ENCODE results near the gene YOD1.

Gene YOD1

GRCh38 chr1:207001492-207002245 is 49.3 kb downstream of the YOD1 start:
- no peaks in the 10 kb centered on the region for H3K9me2 ChIP-seq (replicated peaks; ENCODE audit: control insufficient read depth, low read length)
- no peaks in the 10 kb centered on the region for H3K9me3 ChIP-seq (ENCODE audit: control insufficient read depth, insufficient read depth, low read length)
- H3K27ac ChIP-seq (ENCODE audit: low read depth, low read length), result no peak overlapping the region
- no peaks in the 10 kb centered on the region for H3K36me3 ChIP-seq (ENCODE audit: control insufficient read depth, low read length)
- H3K4me3 ChIP-seq (ENCODE audit: low read length), result no peak overlapping the region
- no peak overlapping the region for H3K4me2 ChIP-seq (ENCODE audit: low read length)
- no peak for TF ChIP-seq CTCF (IDR thresholded peaks at IDR 0.05; ENCODE audit: low read depth, low read length, poor library complexity, severe bottlenecking)
- TF ChIP-seq EZH2phosphoT487 (IDR thresholded peaks at IDR 0.05; ENCODE audit: borderline replicate concordance, low read length), result no peak
- H3K4me1 ChIP-seq (ENCODE audit: control insufficient read depth, low read length), result no peaks in the 10 kb centered on the region
- H3F3A ChIP-seq (ENCODE audit: control insufficient read depth, insufficient read depth), result no peaks in the 10 kb centered on the region
- peaks cover 26% of the 10 kb centered on the region for H3K27me3 ChIP-seq (ENCODE audit: control insufficient read depth, low read length)
- H4K20me1 ChIP-seq (ENCODE audit: control insufficient read depth, insufficient read depth, low read depth, low read length), result no peaks in the 10 kb centered on the region
- no peaks in the 10 kb centered on the region for H3K79me2 ChIP-seq (ENCODE audit: control insufficient read depth, low read length)

GRCh38 chr1:207000651-207001291 is 50.2 kb downstream of the YOD1 start:
- Histone ChIP-seq H3K79me2 (ENCODE audit: control insufficient read depth, low read length) (no peaks in the 10 kb centered on the region), H3K9me2 (replicated peaks; ENCODE audit: control insufficient read depth, low read length) (no peaks in the 10 kb centered on the region), H3K4me3 (ENCODE audit: low read length) (no peak overlapping the region), H3K36me3 (ENCODE audit: control insufficient read depth, low read length) (no peaks in the 10 kb centered on the region), H3K27me3 (ENCODE audit: control insufficient read depth, low read length) (peaks cover 26% of the 10 kb centered on the region), H3K4me2 (ENCODE audit: low read length) (no peak overlapping the region), H3F3A (ENCODE audit: control insufficient read depth, insufficient read depth) (no peaks in the 10 kb centered on the region), H3K4me1 (ENCODE audit: control insufficient read depth, low read length) (no peaks in the 10 kb centered on the region), H3K27ac (ENCODE audit: low read depth, low read length) (no peak overlapping the region), H4K20me1 (ENCODE audit: control insufficient read depth, insufficient read depth, low read depth, low read length) (no peaks in the 10 kb centered on the region), H3K9me3 (ENCODE audit: control insufficient read depth, insufficient read depth, low read length) (no peaks in the 10 kb centered on the region)
- no peak for TF ChIP-seq EZH2phosphoT487 (IDR thresholded peaks at IDR 0.05; ENCODE audit: borderline replicate concordance, low read length)
- TF ChIP-seq CTCF (IDR thresholded peaks at IDR 0.05; ENCODE audit: low read depth, low read length, poor library complexity, severe bottlenecking), result no peak

- no peak overlapping the region for H3K27ac ChIP-seq (ENCODE audit: low read depth, low read length)
- no peaks in the 10 kb centered on the region for H3K9me2 ChIP-seq (replicated peaks; ENCODE audit: control insufficient read depth, low read length)
- H3K27me3 ChIP-seq (ENCODE audit: control insufficient read depth, low read length), result peaks cover 24% of the 10 kb centered on the region
- H3K9me3 ChIP-seq (ENCODE audit: control insufficient read depth, insufficient read depth, low read length), result no peaks in the 10 kb centered on the region
- no peaks in the 10 kb centered on the region for H3F3A ChIP-seq (ENCODE audit: control insufficient read depth, insufficient read depth)
- no peak for TF ChIP-seq EZH2phosphoT487 (IDR thresholded peaks at IDR 0.05; ENCODE audit: borderline replicate concordance, low read length)
- TF ChIP-seq CTCF (IDR thresholded peaks at IDR 0.05; ENCODE audit: low read depth, low read length, poor library complexity, severe bottlenecking), result no peak
- no peak overlapping the region for H3K4me2 ChIP-seq (ENCODE audit: low read length)
- H3K4me1 ChIP-seq (ENCODE audit: control insufficient read depth, low read length), result no peaks in the 10 kb centered on the region
- no peaks in the 10 kb centered on the region for H4K20me1 ChIP-seq (ENCODE audit: control insufficient read depth, insufficient read depth, low read depth, low read length)
- no peaks in the 10 kb centered on the region for H3K79me2 ChIP-seq (ENCODE audit: control insufficient read depth, low read length)
- H3K36me3 ChIP-seq (ENCODE audit: control insufficient read depth, low read length), result no peaks in the 10 kb centered on the region
- no peak overlapping the region for H3K4me3 ChIP-seq (ENCODE audit: low read length)
Measured at GRCh38 chr1:206998816-206999215, 52.2 kb downstream of the YOD1 start.

Data from DOHH2 (cell line).